Epithelial cell of prostate (primary cell): ENCODE measurements around the gene COCH.
"Not testable (repeated sequence)": the region's sequence is repeated elsewhere in the genome, so short reads cannot be mapped to it uniquely, and the experiment has no call there.

Experiments used
- DNase-seq: peaks from one replicate; pipeline ENCODE4 v3.0.0-alpha.2; 2011; ENCODE audit warnings: low read depth, low spot score
- H3K27ac ChIP-seq: fragments of 450-650 bp; 2 replicates; pipeline ENCODE4 v1.5.1; 2017; ENCODE audit warnings: mild to moderate bottlenecking

COCH gene

GRCh38 chr14:30915596-30915995 lies 41.2 kb downstream of the COCH start:
- H3K27ac ChIP-seq = no peak overlapping the region
- no peak for DNase-seq

- peak overlapping the region; percentile 40 for H3K27ac ChIP-seq
- DNase-seq = no peak
Measured at GRCh38 chr14:30921305-30921704, 46.9 kb downstream of the COCH start.

GRCh38 chr14:30921788-30922187 lies 47.4 kb downstream of the COCH start:
- peak overlapping the region; percentile 40 for H3K27ac ChIP-seq
- DNase-seq = no peak

DNA sequence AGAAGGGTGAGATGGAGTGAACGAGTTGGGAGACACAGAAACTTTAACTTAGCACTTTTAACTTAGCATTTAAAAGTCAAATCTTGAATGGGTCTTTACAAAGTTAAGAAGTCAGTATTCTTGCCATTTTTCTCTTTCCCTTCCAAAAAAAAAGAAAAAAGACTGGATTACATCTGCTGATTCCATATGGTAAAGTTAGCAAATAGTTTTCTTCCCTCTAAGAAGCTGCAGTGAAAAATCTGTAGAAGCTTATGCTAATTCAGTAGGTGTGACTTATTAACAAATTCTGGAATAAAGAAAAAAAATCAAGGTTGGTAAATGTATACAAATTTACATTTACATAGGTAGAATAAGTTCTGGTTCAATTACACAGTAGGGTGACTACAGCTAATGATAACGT lies 50.9 kb downstream of the COCH start:
- H3K27ac ChIP-seq = no peak overlapping the region
- DNase-seq = no peak

DNA sequence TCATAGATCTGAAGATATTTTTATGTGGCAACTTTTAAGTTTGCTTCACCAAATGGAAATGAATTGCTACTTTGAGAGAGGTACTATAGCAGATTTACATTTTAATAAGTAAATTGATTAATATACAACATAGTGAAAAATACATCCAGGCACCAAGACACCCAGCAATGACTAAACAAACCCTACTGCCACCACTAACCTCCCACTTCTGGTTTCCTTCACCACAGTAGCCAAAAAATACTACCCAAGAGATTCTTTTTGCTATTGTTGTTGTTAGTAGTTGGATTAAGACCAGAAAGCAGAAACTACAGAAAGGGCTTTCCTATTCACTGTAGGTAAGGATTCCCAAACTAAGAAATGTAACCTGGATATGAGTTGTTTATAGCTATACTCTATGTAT lies 54.1 kb downstream of the COCH start:
- no peak for DNase-seq
- H3K27ac ChIP-seq = no peak overlapping the region

- not testable (repeated sequence) for H3K27ac ChIP-seq
Measured at GRCh38 chr14:30933937-30934336, 59.6 kb downstream of the COCH start.

DNA sequence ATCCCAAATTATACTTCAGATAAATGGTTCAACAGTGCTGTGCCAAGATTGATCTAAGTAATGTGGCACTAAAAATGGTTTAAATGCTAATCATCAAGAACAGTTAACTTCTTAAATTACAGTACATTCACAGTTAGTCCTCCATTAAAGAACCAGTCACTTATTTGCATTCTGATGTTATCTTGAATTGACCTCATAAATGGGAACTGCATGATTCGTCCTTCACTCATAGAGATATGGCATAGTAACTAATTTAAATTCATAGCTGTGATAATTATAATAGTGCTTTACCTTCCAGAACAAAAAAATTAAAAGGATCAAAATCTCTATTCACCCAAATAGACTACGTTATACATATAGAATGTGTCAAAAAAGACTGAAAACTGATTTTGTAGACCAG lies 61.1 kb downstream of the COCH start:
- no peak for DNase-seq
- H3K27ac ChIP-seq = no peak overlapping the region

More at GRCh38 chr14:30933937-30934336, 59.6 kb downstream of the COCH start:
- not testable (repeated sequence) for DNase-seq

DNA sequence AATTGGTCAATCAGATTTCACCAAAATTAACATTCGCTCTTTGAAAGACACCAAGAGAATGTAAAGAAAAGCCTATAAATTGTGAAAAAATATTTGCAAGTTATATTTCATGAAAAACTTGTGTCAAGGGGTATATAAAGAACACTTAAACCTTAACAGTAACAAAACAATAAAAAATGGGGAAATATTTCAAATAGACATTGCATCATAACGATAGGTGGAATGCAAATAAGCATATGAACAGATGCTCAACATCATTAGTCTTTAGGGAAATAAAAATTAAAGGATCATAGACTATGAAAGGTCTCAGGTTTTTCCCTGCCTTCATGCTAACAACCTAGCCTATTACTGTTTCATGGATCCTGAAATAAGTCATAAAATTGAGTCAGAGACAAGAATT lies 64.3 kb downstream of the COCH start:
- H3K27ac ChIP-seq = no peak overlapping the region
- no peak for DNase-seq
